ENCODE data around the gene TM7SF2.

DNA sequence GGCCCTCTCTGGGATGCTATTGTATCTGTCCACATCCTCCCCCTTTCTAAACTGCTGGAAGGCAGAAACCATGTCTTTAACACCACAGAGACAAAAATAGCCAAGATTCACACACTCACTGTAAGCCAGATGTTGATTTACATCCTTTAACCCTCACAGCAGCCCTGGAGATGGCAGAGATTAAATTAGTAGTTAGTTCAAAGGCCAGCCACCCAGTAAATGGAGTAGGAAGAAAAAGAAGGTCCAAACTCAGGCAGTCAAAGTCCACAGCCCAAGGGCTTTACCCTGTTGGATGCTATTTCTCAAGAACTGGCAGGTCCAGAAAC, 8.0 kb downstream of the TM7SF2 start:
- TF ChIP-seq, protein P1, sequence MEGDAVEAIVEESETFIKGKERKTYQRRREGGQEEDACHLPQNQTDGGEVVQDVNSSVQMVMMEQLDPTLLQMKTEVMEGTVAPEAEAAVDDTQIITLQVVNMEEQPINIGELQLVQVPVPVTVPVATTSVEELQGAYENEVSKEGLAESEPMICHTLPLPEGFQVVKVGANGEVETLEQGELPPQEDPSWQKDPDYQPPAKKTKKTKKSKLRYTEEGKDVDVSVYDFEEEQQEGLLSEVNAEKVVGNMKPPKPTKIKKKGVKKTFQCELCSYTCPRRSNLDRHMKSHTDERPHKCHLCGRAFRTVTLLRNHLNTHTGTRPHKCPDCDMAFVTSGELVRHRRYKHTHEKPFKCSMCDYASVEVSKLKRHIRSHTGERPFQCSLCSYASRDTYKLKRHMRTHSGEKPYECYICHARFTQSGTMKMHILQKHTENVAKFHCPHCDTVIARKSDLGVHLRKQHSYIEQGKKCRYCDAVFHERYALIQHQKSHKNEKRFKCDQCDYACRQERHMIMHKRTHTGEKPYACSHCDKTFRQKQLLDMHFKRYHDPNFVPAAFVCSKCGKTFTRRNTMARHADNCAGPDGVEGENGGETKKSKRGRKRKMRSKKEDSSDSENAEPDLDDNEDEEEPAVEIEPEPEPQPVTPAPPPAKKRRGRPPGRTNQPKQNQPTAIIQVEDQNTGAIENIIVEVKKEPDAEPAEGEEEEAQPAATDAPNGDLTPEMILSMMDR (IDR thresholded peaks at IDR 0.05): no peak
- TF ChIP-seq POLR2A (IDR thresholded peaks at IDR 0.05): no peak
